HG02623 (cell line): ENCODE data around the gene EFCAB11.

Source experiments
- ATAC-seq: cut with Tn5 transposase; IDR thresholded peaks from one replicate; pipeline ENCODE4 v1.9.1; 2021; ENCODE audit warnings: moderate library complexity; ENCODE audit not compliant: unreplicated experiment

EFCAB11 gene

GRCh38 chr14:89828471-89829165 lies 125.9 kb downstream of the EFCAB11 start:
- no peak for ATAC-seq

DNA sequence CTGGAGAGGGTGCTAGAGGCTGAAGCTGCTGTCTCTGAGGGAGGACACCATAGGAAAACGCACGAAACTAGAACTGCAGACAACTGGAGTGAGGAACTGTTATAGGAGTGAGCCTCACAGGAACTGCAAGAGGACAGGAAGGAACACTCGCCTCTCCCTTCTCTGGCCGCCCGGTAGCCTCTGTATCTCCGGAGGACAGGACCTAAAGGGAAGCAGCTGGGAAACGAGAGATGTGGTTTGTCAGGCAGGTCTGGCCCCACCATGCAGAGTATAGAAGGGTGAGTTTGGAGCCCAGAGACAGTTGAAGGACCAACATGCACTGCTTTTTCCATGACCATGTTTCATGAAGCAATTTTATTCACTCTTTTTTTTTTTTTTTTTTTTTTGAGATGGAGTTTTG lies 127.3 kb downstream of the EFCAB11 start:
- ATAC-seq: no peak

DNA sequence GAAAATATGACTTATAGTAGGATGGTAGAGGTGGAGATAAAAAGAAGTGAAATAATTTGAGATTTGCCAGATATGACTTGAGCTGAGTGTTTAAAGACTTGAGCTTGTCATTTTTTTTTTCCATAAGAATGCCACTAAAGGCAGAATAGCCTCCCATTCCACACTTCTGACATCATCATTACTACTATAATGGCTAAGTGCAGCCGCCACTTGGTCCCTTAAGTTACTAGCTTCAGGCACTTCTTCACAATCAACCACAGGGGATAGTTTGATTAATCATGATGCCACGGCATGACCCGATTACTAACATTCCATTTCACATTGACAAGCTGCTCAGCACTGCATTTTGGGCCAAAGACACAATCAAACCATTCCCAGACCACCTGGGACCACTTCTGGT lies 127.9 kb downstream of the EFCAB11 start:
- ATAC-seq: no peak

DNA sequence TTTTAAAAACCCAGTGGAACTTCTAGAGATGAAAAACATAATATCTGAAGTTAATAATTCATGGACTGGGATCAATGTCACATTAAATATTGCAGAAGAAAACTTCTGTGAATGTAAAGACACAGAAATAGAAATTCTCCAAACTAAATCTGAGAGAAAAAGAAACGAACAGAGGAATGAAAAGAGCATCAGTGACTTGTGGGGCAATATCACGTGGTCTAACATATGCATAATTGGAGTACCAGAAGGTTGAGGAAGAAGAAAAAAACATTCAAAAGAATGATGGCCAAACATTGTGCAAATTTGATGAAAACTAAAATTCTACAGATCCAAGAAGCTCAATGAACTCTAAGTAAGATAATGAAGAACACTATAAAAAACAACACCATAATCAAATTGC lies 130.8 kb downstream of the EFCAB11 start:
- ATAC-seq: no peak

GRCh38 chr14:89814126-89814525 lies 140.4 kb downstream of the EFCAB11 start:
- ATAC-seq: no peak

- ATAC-seq: no peak
Observed at GRCh38 chr14:89813617-89814031, 140.9 kb downstream of the EFCAB11 start.

DNA sequence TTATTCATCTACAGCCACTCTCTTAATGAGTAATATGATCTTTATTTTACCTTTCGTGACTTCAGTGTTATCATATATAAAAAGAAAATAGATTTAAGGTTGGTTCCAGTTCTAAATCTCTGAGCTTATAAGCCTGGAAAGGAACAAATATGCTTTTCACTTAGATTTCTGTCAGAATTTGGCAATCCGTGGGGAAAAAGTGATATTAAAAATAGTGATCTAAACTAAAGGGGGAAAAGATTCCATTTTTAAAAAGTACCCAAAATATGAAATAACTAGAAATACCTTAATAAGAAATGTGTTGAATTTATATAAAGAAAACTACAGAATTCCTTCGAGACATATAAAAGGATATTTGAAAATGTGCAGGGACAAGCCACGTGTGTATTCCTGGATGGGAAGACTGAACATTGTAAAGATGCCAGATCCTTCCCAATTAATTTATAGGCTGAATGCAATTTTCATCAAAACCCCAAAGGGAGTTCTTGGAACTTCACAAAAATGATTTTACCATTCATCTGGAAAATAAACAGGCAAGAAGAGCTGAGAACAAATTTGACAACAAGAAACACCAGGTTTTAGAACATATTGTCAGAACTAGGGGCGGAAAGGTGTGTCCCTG lies 142.5 kb downstream of the EFCAB11 start:
- no peak for ATAC-seq

DNA sequence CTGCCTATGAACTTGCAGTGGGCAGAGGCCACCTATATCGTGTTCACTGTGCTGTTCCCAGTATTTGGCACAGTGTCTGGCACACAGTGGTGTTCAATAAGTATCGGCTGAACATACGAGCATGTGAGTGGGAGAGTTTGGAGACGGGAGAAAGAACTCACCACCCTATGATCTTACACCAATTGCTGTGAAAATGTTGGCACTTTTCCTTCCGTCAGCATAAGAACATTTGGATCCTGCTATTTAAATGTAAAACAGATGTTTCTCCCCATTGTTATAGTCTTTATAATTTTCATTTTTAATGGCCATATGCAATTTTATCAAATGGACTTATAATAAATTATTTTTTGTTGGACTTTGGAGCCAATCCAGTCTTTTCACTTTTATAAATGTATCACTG lies 144.4 kb downstream of the EFCAB11 start:
- no peak for ATAC-seq

GRCh38 chr14:89807892-89808291 lies 146.6 kb downstream of the EFCAB11 start:
- ATAC-seq: no peak

GRCh38 chr14:89807151-89807550 lies 147.4 kb downstream of the EFCAB11 start:
- no peak for ATAC-seq

- no peak for ATAC-seq
Observed at GRCh38 chr14:89806451-89806850, 148.1 kb downstream of the EFCAB11 start.

DNA sequence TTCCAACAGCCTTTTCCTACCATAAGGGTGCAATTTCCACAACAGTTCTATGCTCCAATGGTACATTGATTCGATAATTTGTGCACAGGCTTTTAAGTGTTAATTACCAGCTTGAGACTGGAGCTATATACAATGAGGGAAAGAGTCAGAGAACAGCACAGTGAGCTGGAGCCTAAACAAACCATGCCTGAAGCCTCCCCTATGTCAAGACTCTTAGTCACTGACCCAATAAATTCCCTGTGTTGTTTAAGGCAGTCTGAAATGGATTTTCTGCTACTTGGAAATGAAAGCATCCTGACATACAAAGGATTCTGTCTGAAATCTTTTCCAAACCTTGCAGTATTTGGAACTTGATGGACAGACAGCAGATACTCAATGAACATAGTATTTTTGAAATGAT lies 149.0 kb downstream of the EFCAB11 start:
- no peak for ATAC-seq

DNA sequence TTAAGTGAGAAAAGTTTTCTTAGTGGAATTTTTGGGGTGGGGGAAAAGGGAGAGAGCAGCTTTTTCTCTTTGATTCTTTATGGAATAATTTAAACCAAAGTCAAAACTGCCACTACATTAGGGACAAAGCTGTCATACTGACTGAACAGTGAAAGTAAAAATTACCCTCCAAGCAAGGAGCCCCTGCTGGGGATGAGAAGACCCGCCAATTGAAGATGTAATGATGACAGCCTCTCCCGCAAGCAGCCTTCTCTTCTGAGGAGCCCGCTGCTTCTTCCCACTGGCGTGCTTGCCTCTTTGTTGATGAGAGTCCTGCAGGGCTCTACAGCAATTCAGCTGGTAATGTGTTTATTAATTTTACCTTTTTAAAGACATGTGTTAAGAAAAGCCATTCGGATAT lies 151.0 kb downstream of the EFCAB11 start:
- no peak for ATAC-seq

DNA sequence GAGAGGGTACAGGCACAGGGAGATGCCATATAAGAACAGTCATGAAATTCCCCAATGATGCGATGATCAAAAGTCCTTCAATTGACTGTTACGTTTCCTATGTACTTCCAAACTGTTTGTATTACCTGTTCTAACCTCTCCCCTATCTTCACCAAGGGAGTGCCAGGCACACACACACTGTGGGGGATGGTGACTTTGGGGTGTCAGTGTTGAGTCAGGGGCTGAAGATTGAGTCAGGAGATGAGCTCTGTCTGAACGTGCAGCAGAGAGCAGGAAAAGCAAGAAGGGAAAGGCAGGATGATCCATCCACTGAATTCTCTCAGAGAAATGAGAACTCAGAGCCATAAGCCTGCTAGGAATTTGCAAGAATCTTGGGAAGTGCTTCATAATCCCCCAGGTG lies 153.4 kb downstream of the EFCAB11 start:
- ATAC-seq: no peak

DNA sequence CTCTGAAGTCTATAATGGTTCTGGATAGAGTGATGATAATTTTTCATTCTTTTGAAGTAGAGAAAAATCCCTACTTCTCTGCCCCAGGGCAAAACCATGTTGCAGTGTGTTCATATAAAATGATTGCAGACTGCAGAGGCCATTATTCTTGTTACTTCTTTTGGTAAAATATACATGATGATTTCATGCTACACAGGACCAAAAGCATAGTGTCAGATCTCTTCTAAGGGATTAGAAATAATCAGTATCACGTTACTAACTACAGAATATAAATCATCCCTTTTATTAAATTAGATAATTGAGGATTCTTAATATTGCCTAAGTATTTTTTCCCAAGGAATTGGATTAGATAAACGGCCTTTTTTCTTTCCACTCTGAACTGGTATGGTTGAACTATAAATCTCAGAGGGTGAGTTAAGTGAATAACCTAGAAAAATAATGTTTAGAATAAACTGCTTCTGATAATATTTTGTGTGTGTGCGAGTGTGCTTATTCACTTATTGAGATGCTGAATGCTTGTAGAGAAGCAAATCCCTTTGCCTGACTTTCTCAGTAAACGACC lies 156.2 kb downstream of the EFCAB11 start:
- no peak for ATAC-seq

GRCh38 chr14:89797148-89797547 lies 157.4 kb downstream of the EFCAB11 start:
- ATAC-seq: no peak

DNA sequence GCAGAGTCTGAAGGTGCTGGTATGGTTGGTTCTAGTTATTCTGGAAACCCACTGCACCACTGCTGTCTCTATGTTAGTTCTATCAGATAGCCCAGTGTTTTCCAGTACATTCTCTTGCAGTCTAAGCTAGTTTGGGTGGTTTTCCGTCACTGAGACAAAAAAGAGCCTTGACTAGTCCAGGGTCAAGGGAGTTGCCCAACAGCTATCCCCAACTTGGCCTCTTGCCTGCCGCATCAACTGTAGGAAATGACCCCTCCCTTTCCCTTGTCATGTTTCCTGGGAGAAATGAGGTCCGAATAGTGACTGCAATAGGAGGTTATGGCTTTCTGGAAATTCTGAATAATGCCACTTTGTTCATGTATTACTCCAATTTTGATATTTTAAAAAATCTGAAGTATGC lies 160.4 kb downstream of the EFCAB11 start:
- no peak for ATAC-seq

DNA sequence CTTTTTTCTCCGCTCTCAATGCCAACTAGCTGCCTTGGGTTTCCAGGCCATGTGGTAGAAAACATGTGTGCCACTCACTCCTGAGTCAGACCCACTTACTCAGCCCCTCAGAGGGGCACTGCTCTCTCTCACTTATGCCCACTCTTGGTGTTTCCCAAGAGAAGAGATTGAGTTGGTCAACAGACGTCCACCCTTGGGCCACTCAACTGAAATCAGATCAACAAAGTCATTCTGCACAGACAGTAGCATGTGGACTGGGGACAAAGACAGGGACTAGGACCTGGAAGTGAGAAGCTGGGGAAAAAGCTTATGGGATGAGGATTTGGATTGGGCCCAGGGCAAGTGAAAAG lies 161.2 kb downstream of the EFCAB11 start:
- ATAC-seq: no peak

GRCh38 chr14:89792489-89793366 lies 161.8 kb downstream of the EFCAB11 start:
- no peak for ATAC-seq

GRCh38 chr14:89787525-89787924 lies 167.0 kb downstream of the EFCAB11 start:
- ATAC-seq: no peak

DNA sequence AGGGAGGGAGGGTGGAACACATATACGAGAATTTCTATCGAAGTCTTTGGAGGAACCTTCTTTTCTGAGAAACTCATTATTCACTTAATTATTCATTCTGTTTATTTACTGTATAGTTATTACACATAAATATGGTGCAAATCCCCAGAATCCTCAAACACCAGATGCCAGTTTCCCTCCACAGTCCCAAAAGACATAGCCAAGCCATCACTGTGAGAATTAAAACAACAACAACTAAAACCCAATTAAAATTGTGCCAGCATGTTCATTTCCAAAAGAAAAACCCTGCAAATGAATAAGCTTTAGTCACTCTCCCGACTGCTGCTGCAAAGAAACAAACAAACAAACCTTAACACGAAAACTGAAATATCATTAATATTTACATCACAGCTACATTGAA lies 173.5 kb downstream of the EFCAB11 start:
- ATAC-seq: no peak

DNA sequence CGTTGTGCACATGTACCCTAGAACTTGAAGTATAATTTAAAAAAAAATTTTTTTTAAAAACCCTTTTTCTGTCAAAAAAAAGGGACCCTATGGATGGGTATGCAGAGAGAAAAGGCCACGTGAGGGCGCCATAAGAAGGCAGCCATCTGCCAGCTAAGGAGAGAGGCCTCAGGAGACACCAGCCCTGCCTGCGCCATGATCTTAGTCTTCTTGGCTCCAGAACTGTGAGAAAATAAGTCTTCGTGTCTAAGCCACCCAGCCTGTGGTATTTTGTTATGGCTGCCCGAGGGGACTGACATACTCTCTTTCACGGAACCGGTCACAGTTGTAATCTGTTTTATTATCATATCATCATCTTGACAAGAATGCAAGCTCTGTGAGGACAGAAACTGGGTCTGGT lies 174.8 kb downstream of the EFCAB11 start:
- no peak for ATAC-seq
